ENCODE measurements around the gene NDUFV3. TPM values are rescaled to one million over a fixed set of nuclear protein-coding genes. Genes with fewer than 3 reads are reported as not detected.
"Not testable (repeated sequence)": the region's sequence is repeated elsewhere in the genome, so short reads cannot be mapped to it uniquely, and the experiment has no call there.

The NDUFV3 gene
- polyA plus RNA-seq, 5 donors: 35.6 to 43.6 (median 37.6) TPM

DNA sequence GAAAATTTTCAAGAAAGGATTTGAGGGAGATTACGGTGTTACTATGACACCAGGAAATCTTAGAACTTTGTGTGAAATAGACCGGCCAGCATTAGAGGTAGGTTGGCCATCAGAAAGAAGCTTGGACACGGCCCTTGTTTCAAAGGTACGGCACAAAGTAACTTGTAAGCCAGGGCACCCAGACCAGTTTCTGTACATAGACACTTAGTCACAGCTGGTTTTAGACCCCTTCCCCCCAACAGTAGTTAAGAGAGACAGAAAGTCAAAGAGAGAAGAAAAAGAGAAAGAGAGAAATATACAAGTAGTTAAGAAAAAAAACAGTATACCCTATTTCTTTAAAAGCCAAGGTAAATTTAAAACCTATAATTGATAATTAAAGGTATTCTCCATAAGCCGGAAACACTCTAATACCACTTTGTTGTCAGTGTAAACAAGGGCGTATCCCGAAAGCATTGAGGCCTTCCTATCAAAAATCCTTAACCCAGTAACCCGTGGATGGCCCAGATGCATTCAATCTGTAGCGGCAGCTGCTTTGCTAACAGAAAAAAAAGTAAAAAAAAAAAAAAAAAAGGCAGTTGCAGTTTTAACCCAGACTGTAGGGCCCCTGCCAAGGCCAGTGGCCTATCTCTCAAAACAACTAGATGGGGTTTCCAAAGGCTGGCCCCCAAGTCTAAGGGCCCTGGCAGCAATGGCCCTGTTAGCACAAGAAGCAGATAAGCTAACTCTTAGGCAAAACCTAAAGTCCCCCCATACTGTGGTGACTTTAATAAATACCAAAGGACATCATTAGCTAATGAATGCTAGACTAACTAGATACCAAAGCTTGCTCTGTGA lies 40.2 kb downstream of the NDUFV3 start:
- peak in 1 of 2 donors; percentile 32 for DNase-seq

DNA sequence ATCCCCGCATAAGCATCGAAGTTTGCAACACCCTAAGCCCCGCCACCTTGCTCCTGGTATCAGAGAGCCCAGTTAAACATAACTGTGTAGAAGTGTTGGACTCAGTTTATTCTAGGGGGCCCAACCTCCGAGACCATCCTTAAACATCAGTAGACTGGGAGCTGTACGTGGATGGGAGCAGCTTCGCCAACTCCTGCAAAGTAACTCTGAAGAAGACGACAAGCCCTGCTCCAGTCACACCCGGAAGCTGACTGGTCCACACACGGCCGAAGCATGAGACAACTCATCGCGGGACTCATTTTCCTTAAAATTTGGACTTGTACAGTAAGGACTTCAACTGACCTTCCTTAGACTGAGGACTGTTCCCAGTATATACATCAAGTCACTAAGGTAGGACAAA lies 40.9 kb downstream of the NDUFV3 start:
- not testable (repeated sequence) for DNase-seq

DNA sequence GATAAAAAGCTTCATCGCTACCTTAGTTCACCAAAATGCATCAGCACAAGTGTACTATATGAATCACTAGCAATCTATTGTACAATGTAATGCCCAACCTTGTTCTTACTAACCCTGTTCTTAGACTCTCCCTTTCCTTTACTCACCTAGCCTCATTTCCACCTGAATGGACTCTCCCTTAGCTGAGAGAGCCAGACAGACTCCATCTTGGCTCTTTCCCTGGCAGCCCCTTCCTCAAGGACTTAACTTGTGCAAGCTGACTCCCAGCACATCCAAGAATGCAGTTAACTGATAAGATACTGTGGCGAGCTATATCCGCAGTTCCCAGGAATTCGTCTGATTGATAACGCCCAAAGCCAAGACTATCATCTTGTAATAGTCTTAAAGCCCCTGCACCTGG lies 43.3 kb downstream of the NDUFV3 start:
- not testable (repeated sequence) for DNase-seq

DNA sequence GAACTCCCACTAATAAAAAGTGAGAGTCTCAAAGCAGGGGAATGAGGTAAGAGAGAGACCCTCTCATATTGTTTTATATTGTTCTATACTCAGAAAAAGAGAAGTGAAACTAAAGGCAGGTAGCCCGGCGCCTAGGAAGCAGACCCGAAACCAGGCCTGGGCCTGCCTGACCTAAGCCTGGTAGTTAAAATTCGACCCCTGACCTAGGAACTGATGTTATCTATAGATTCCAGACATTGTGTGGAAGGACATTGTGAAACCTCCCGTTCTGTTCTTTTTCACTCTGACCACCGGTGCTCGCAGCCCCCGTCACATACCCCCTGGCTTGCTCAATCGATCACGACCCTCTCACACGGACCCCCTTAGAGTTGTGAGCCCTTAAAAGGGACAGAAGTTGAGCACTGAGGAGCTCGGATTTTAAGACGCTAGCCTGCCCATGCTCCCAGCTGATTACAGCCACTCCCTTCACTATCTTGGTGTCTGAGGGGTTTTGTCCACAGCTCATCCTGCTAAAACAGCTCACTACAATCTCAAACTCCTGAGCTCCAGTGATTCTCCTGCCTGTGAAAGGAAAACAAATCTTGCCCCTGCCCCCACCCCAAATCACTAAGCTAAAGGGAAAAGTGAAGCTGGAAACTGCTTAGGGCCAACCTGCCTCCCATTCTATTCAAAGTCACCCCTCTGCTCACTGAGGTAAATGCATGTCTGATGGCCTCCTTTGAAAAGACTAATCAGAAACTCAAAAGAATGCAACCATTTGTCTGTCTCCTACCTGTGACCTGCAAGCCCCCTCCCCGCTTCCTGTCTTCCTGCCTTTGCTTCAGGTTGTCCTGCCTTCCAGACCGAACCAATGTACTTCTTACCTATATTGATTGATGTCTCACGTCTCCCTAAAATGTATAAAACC lies 44.2 kb downstream of the NDUFV3 start:
- not testable (repeated sequence) for DNase-seq

DNA sequence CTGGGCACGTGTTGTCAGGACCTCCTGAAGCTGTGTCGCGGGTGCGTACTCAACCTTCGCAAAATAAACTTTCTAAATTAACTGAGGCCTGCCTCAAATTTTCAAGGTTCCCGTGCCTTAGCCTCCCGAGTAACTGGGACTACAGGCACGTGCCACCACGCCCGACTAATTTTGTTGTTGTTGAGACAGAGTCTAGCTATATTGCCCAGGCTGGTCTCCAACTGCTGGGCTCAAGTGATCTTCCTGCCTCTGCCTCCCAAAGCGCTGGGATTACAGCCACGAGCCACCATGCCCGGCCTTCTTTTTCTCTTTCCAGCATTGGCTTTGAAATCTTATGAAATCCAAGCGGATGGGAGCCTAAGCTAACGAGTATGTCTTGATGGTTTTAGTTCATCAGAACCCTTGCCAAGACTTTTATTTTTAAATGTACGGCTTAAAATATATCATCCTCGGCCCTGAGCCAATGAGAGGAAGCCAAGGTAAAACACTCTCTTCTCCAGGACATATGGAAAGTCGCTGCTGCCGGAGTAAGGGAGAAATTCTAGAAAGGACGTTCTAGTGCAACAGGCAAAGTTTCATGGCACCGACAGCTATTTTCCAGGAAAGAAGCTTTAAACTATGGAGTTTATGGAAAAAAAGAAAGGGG lies 45.0 kb downstream of the NDUFV3 start:
- peak in 1 of 2 donors; percentile 39 for DNase-seq

DNA sequence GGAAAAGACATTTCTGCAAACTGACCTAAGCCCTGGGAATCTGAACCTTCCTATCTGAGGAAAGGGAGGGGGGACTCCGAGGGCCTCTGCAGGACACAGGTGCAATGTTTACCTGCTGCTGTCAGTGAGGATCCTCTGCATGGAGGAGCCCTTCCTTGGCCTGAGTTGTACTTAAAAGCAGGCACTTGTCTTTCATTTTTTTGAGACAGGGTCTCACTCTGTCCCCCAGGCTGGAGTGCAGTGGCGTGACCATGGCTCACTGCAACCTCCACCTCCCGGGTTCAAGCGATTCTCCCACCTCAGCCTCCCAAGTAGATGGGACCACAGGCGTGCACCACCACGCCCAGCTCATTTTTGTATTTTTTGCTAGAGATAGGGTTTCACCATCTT lies 45.5 kb downstream of the NDUFV3 start:
- not testable (repeated sequence) for DNase-seq

DNA sequence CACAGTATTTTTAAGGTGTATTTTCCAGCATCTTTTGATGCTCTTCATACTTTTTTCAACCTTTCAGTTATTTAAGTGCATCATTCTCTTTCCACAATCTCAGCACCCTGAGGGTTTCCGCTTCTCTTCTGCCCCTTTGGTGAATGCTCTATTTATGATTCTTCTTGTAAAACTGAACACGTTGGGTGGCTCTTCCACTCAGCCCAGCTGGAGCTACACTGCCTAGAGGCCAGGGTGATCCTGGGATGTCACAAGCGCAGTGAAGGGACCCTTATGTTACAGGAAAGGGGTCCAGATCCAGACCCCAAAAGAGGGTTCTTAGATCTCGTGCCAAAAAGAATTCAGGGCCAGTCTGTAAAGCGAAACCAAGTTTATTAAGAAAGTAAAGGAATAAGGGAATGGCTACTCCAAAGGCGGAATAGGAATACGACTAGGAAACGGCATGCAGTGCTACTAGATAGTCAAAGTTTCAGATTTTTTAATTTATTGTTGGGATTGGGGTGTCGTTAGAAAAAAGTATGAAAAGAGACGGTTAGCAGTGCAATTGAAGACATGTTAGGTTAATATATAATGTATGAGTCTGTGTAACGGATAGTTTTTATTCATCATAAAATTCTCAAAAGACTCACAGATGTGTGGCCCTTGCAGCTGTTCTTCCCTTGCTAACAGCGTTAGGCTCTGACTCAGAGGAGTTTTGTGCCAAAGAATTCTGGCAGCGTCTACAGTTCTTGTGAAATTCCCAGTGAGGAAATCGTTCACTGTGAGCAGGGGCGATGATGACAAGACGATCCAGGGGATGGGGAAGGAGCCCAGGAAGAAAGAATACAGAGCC lies 46.7 kb downstream of the NDUFV3 start:
- peak; percentile 92 to 96 for DNase-seq

DNA sequence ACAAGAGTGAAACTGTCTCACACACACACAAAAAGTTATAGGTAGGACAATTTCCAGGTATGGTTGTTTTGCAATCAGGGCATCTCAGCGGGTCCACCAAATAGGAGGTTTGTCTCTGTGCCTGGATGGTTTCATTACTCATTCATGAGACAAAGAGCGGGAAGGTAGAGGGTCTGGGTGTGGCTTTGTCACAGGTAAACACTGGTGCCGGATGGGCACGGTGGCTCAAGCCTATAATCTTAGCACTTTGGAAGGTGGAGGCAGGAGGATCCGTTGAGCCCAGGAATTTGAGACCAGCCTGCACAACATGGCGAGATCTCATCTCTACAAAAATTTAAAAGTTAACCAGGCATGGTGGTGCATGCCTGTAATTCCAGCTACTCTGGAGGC lies 48.6 kb downstream of the NDUFV3 start:
- no peak for DNase-seq

DNA sequence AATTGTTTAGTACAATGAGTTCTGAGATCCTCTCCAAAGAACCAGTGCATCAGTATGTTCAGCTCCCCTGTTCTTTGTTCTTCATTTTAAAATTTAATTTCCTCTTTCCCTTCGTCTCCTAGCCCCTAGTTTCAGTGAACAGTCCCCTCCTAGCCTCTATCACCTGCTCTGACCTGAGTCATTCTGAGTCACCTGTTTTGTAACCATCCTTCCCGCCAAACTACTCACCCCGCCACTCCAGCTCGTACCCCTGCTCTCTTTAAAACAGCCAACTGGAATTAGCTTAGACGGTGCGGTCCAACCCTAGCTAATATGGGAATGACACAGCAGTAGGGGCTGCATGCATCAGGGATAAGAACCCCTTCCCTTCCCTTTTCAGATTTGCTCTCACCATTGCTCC lies 49.1 kb downstream of the NDUFV3 start:
- no peak for DNase-seq

DNA sequence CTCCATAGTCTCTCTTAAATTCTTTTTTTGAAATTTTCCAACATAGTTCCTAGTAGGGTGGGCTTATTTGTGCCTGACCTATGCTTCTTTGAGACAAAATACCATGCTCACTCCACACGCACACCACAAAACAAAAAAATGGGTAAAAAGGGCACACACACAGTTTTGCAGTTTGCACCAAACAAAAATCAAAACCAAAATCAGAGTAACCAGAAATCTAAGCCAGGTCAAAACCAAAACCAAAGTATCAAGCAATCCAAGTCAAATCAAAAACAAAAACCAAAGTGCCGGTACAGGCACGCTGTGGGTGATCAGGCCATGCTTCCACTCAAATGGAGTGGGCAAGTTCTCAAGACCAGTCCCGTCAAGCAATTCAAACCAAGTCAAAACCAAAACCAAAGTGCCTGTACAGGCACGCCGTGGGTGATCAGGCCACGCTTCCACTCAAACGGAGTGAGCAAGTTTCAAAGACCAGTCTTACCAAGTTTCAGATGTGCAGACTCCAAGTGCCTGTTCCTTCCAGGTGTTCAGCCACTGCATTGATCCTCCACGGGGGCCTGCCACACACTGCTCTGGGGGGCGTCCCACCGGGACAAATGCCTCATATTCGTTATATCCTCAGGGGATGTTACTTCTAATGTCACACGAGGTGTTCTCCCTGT lies 56.1 kb downstream of the NDUFV3 start:
- not testable (repeated sequence) for DNase-seq

DNA sequence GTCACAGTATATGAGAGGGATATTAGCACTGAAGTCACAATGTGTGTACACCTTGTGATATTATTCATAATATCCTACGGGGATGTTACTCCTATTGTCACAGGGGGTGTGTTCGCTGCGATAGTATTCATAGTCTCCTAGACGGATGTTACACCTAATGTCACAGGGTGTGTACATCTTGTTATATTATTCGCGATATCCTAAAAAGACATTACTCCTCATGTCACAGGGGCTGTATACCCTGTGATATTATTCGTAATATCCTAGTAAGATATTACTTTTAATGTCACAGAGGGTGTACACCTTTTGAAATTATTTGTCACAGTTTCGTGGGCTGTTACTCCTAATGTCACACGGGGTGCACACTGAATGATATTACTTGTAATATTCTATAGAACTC lies 58.1 kb downstream of the NDUFV3 start:
- not testable (repeated sequence) for DNase-seq

DNA sequence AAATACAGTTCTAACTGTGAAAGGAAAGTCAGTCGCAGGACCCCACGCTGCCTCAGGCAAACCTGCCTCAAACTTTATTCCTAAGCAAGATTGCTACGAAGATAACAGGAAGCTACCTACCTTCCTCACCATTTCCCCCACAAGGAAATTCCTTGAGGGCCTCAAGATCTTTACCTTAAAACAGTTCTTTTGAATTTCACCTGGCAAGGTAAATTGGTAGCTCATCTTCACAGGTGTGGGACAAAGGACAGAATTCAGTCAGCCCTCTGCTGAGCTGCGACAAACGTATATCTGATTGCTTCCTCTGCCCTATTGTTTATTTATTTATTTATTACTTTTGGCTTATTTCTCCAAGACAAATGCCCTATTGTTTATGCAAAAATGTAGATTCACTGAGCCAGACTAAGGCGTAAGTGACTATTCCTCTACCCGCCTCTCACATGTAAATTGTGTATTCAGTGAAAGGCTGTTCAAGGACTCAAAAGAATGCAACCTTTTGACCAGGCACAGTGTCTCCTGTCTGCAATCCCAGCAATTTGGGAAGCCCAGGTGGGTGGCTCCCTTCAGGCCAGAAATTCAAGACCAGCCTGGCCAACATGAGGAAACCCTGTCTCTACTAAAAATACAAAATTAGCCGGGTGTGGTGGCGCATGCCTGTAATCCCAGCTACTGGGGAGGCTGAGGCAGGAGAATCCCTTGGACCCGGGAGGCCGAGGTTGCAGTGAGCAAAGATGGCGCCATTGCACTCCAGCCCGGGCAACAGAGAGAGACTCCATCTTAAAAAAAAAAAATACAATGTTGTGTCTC lies 63.9 kb downstream of the NDUFV3 start:
- DNase-seq: no peak

DNA sequence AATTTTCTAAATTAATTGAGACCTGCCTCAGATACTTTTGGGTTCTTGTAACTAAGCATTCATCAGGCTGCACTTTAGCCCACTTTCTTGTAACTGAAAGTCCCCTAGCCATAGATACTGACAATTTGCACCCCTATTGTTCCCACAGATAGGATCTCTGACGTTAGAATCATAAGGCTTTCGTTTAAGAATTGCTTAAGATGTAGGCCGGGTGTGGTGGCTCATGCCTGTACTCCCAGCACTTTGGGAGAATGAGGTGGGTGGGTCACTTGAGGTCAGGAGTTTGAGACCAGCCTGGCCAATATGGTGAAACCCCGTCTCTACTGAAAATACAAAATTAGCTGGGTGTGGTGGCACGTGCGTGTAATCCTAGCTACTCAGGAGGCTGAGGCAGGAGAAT lies 65.0 kb downstream of the NDUFV3 start:
- not testable (repeated sequence) for DNase-seq

DNA sequence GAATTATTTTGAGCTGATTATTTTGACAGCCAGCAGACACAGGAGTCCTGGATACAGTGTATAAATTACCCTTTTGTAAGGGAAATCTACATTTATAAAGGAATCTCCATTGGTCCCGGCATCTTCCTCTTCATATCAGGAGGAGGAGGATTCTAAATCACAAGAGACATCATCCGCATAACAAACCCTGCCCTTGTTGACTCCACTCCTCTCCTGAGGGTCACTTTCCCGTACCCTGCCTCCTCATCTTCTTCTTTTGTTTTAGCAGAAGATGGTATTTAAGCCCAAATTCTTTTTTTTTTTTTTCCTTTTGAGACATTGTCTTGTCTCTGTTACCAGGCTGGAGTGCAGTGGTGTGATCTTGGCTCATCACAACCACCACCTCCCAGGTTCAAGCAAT lies 66.6 kb downstream of the NDUFV3 start:
- DNase-seq: no peak

DNA sequence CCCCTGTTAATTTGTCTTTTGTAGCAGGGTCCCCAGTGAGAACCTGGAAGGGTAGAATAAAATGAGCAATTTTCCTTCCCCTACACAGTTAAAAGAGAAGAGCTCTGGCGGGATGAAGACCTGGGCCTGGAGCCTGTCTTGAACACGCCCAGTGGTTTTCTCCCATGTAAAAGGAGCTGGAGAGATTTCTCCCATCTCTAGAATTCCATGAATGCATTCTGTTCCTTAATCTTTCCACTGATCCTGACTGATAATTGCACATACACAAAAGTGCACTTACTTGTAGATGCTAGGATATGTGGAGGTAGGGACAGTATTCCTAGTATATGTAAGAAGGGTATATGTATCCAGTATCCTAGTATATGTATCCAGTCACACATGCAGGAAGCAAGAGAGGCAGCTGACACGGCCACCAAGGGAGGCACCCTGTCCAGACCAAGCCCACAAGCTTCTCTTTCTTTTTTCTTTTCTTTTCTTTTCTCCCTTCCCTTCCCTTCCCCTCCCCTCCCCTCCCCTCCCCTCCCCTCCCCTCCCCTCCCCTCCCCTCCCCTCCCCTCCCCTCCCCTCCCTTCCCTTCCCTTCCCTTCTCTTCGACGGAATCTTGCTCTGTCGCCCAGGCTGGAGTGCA lies 69.4 kb downstream of the NDUFV3 start:
- DNase-seq: no peak
